Measurements from ENCODE around the gene AVPR2.

GRCh38 chrX:153930011-153930910, 25.8 kb downstream of the AVPR2 start:
- TF ChIP-seq CTCF (IDR thresholded peaks at IDR 0.05; ENCODE audit: low read depth, low read length) (no peak), POLR2A (IDR thresholded peaks at IDR 0.05; ENCODE audit: extremely low read depth, insufficient read length) (no peak)
